Upper lobe of right lung (tissue), 1 donor: Measurements from ENCODE around the gene MAP3K5. TPM values are rescaled to one million over a fixed set of nuclear protein-coding genes. Genes with fewer than 3 reads are reported as not detected.

Experiments used
- ATAC-seq: fragments of 200-7000 bp; cut with Tn5 transposase; one replicate; pipeline ENCODE4 v1.9.1; 2020; ENCODE audit warnings: mild to moderate bottlenecking, moderate library complexity
- DNase-seq: peaks from one replicate; pipeline ENCODE4 v3.0.0-alpha.2; 2020
- H3K27ac ChIP-seq: fragments of 200-600 bp; one replicate; pipeline ENCODE4 v1.8.0; 2022
- H3K27me3 ChIP-seq: fragments of 200-600 bp; one replicate; pipeline ENCODE4 v1.8.0; 2022; ENCODE audit warnings: mild to moderate bottlenecking
- H3K36me3 ChIP-seq: fragments of 200-600 bp; one replicate; pipeline ENCODE4 v1.8.0; 2022
- H3K4me1 ChIP-seq: fragments of 200-600 bp; one replicate; pipeline ENCODE4 v1.8.0; 2022
- H3K4me3 ChIP-seq: fragments of 200-600 bp; one replicate; pipeline ENCODE4 v1.8.0; 2022; ENCODE audit warnings: mild to moderate bottlenecking
- H3K9me3 ChIP-seq: fragments of 200-600 bp; one replicate; pipeline ENCODE4 v1.8.0; 2022
- CTCF ChIP-seq: fragments of 200-600 bp; IDR thresholded peaks from one replicate; pipeline ENCODE4 v1.8.0; 2022; ENCODE audit warnings: antibody characterized with exemption
- intact Hi-C: fragments of 100-400 bp; cut with DNase I; formaldehyde crosslinking; loops from one replicate; pipeline ENCODE4 v1.11.0; 2022
- total RNA-seq: library from RNA; stranded (reverse); fragmentation: NEBNext Ultra II Directional; extraction: Animal tissue kit (Norgen Biotek cat#: 25700); gene quantifications from one replicate; pipeline ENCODE4 v1.2.1, GENCODE V29; 2021
- donor health status: DM: no; HTN: yes; CAD: no; lungs with severe emphysema.

Gene MAP3K5
- total RNA-seq, 1 donor from 2014 or later: 32.5 TPM

- TF ChIP-seq CTCF: no peak
- H3K4me3 ChIP-seq: no peak overlapping the region
- DNase-seq: no peak
- intact Hi-C loops: no loop called here
- no peaks in the 10 kb centered on the region for H3K36me3 ChIP-seq
- no peak overlapping the region for H3K27ac ChIP-seq
- no peaks in the 10 kb centered on the region for H3K9me3 ChIP-seq
- no peaks in the 10 kb centered on the region for H3K4me1 ChIP-seq
- ATAC-seq: no peak
- H3K27me3 ChIP-seq: no peaks in the 10 kb centered on the region
These were observed 275.3 kb downstream of the MAP3K5 start for GRCh38 chr6:136517002-136517401.

GRCh38 chr6:136514591-136514990 is 277.7 kb downstream of the MAP3K5 start:
- intact Hi-C loops: no loop called here
- no peak for DNase-seq
- Histone ChIP-seq H3K4me3 (no peak overlapping the region), H3K27me3 (no peaks in the 10 kb centered on the region), H3K27ac (no peak overlapping the region), H3K36me3 (no peaks in the 10 kb centered on the region), H3K4me1 (no peaks in the 10 kb centered on the region), H3K9me3 (no peaks in the 10 kb centered on the region)
- ATAC-seq: no peak
- no peak for TF ChIP-seq CTCF

- DNase-seq (no peak), ATAC-seq (peak; percentile 17)
- Histone ChIP-seq H3K4me1 (peaks cover 4% of the 10 kb centered on the region), H3K9me3 (no peaks in the 10 kb centered on the region), H3K27me3 (no peaks in the 10 kb centered on the region), H3K27ac (no peak overlapping the region), H3K36me3 (no peaks in the 10 kb centered on the region), H3K4me3 (no peak overlapping the region)
- no peak for TF ChIP-seq CTCF
- intact Hi-C loops: no loop called here
These were observed 280.4 kb downstream of the MAP3K5 start for GRCh38 chr6:136511926-136512325.

- no peaks in the 10 kb centered on the region for H3K36me3 ChIP-seq
- no peak overlapping the region for H3K4me3 ChIP-seq
- H3K27ac ChIP-seq: no peak overlapping the region
- no peaks in the 10 kb centered on the region for H3K9me3 ChIP-seq
- peaks cover 4% of the 10 kb centered on the region for H3K4me1 ChIP-seq
- ATAC-seq (no peak), DNase-seq (no peak)
- TF ChIP-seq CTCF: no peak
- intact Hi-C loops: no loop called here
- H3K27me3 ChIP-seq: no peaks in the 10 kb centered on the region
These were observed 280.9 kb downstream of the MAP3K5 start for GRCh38 chr6:136511397-136511796.

- Histone ChIP-seq H3K9me3 (no peaks in the 10 kb centered on the region), H3K4me1 (peaks cover 4% of the 10 kb centered on the region), H3K36me3 (no peaks in the 10 kb centered on the region), H3K27ac (no peak overlapping the region), H3K4me3 (no peak overlapping the region), H3K27me3 (no peaks in the 10 kb centered on the region)
- ATAC-seq (no peak), DNase-seq (no peak)
- intact Hi-C loops: no loop called here
- no peak for TF ChIP-seq CTCF
These were observed 281.5 kb downstream of the MAP3K5 start for GRCh38 chr6:136510782-136511181.

- Histone ChIP-seq H3K36me3 (no peaks in the 10 kb centered on the region), H3K4me1 (peaks cover 4% of the 10 kb centered on the region), H3K4me3 (no peak overlapping the region), H3K27me3 (no peaks in the 10 kb centered on the region), H3K27ac (no peak overlapping the region), H3K9me3 (no peaks in the 10 kb centered on the region)
- no peak for TF ChIP-seq CTCF
- ATAC-seq (no peak), DNase-seq (no peak)
- intact Hi-C loops: no loop called here
These were observed 282.0 kb downstream of the MAP3K5 start for GRCh38 chr6:136510299-136510698.
